Activated CD4-positive, alpha-beta T cell treated with anti-CD3 and anti-CD28 coated beads for 4 hours (primary cell): ENCODE measurements around the gene ST3GAL3.

Experiments used
- DNase-seq, 2 donors: peaks; one replicate each; pipeline ENCODE4 v3.0.0-alpha.2; 2020

Gene ST3GAL3, protein sequence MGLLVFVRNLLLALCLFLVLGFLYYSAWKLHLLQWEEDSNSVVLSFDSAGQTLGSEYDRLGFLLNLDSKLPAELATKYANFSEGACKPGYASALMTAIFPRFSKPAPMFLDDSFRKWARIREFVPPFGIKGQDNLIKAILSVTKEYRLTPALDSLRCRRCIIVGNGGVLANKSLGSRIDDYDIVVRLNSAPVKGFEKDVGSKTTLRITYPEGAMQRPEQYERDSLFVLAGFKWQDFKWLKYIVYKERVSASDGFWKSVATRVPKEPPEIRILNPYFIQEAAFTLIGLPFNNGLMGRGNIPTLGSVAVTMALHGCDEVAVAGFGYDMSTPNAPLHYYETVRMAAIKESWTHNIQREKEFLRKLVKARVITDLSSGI

DNA sequence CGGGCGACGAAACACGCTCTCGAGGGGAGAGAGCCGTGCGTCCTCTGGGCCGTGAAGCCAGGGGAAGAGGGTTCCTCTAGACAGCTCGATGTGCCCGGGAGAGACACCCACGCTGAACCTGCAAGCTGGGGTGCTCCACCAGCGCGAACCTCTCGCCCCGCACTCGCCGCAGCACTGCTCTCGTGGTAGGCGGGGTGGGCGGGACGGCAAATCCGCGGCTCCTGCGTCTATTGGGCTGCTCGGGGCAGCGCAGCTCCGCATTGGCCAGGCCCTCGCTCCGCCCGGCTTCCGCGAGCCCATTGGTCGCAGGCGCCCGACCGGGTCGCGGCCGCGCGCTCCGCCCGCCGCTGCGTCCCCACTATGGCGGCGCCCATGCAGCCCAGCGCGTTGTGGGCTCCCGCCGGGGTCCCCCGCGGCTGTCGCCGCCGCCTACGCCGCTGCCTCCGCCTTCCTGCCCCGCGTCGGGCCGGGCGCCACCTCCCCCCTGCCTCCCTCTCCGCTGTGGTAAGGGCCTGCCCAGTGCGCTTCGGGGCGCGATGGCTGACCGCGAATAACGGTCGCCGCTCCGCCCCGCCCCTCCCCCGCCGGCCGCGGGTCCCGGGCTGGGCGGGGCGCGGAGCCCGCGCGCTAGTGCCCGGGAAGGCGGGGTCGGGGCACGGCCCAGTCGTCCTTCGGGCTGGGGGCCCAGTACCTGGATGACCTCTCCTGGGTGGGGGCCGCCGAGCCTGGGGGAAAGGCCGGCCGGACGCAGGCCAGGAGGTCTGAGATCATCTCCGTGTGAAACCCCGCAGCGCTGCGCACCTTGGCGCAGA, at the start of gene ST3GAL3:
Gene ST3GAL3, plus strand, starts transcription at position 347 of the 812 bp plus-strand sequence. CDS start 28,727 bp downstream, outside the sequence.
- DNase-seq, result peak; percentile 89 to 94

DNA sequence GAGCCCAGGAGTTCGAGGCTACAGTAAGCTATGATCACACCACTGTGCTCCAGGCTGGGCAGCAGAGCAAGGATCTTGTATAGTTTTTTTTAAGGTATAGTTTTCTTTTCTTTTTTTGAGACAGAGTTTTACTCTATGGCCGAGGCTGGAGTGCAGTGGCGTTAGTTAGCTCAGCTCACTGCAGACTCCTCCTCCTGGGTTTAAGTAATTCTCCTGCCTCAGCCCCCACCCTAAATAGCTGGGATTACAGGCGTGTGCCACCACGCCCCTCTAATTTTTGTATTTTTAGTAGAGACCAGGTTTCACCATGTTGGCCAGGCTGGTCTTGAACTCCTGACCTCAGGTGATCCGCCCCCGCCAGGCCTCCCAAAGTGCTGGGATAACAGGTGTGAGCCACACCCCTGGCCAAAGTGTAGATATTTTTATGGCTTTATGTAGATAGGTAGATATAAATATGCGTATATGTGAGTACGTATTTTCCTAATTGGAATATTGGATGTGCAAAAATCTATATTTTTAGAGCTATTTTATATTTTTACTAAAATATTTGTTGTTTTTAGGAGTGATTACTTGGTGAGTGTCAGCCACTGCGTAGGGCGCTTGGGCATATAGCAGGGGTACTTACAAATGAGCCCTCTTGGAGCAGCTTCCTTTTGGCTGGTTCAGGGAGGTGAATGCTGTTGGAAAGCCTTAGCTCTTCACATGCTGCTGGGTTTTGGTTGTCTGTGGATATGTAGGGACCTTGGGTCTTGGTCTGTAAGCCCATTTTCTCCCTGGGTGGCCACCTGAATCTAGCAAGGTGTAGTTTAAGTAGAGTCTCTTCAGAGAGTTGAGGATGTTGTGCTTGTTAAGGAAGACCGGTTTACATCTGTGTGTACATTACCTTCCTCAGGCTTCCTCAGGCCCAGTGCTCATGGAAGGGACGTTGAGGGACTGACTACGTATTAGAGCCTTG, 47.8 kb upstream of the ST3GAL3 start:
- DNase-seq, result no peak

DNA sequence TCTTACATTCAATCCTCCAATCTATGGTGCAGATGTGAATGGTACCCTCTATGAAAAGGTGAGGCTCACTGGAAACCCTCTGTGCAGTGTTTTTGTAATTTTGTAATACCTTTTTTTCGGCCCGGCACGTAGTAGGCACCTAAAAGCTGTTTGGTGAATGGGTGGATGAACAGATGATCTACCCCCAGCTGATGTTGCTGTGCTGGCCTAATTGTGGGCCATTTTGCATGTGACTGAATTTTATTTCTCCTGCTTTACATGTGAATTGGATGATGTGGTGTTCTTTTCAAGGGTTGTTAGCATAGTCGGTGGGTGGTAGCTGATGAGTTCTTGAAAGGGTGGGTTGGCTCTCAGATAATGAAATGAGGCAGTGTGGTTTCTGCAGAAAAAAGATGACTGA, 47.0 kb upstream of the ST3GAL3 start:
- no peak for DNase-seq

DNA sequence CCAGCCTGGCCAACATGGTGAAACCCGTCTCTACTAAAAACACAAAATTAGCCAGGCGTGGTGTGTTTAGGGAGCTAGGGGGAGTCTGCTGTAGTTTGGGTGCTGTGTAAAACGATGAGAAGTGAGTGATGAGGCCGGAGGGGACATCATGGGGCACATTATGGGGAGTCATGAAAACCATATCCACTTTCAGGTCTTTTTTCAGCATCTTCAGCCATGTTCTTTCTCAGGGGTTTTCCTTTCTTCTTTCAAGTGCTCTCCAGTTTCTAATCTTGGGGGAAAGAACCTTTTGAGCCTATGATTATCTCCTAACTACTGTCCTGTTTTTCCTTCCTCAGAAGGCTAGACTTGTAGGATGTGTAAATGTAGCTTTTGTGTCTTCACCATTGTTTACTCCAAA, 43.0 kb upstream of the ST3GAL3 start:
- no peak for DNase-seq

DNA sequence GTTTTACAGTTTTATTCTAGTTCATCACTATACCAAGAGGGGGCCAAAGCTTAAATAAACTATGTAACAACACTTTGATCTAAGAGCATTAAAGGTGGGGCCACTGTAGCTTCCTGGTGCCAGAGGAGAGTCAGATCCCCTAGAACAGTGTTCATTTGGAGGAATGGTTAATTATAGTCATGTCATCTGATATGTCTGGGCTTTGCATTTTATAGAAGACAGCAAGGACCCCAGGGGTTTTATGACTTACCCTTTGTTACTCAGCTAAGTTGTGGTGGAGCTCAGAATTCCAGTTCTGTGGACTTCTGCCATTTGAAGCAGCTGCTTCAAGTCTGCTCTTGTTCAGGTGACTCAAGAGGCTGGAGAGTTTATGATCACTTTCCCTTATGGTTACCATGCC, 40.7 kb upstream of the ST3GAL3 start:
- no peak for DNase-seq

DNA sequence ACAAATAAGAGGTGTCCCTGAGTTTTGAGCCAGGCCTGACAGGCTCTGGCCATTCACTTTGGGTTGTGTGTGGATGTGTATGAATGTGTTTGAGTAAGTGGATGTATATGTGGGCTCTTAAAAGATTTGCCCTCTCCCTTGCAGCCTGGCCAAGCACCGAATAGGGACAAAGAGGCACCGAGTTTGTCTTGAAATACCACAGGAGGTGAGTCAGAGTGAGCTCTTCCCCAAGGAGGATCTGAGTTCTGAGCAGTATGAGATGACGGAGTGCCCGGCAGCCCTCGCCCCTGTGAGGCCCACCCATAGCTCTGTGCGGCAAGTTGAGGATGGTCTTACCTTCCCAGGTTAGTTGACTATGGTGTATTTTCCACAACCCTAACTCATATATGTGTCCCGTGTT, 38.4 kb upstream of the ST3GAL3 start:
- no peak for DNase-seq

DNA sequence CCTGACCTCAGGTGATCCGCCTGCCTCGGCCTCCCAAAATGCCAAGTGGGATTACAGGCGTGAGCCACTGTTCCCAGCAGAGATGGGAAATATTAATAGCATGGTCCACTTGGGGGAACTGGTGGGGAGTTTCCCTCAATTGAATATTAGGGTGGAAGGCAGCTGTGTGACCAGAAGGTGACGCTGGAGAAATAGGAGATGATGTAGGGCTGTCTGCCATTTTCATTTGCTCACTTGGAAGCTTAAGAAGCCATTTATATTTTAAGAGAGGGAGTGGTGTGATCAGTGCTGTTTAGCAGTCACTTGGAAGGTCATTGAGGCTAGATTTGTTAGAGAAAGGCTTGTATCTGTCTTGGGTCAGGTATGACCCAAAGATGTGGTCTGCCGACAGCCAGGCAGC, 37.5 kb upstream of the ST3GAL3 start:
- DNase-seq, result no peak

DNA sequence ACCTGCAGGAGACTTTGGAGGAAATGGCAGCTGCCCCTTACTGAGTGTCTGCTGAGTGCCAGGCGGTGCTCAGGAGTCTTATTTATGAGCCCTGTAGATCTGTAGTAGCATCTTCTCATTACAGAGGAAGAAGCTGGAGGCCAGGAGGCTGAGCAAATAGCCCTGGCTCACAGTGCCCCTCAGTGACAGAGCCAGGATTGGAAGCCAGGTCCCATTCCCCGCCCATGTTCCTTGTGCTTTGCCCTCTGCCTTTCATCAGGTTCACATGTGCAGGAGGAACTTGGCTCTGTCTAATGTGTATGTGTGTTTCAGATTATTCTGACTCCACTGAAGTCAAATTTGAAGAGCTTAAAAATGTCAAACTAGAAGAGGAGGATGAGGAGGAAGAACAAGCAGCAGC, 36.1 kb upstream of the ST3GAL3 start:
- no peak for DNase-seq

DNA sequence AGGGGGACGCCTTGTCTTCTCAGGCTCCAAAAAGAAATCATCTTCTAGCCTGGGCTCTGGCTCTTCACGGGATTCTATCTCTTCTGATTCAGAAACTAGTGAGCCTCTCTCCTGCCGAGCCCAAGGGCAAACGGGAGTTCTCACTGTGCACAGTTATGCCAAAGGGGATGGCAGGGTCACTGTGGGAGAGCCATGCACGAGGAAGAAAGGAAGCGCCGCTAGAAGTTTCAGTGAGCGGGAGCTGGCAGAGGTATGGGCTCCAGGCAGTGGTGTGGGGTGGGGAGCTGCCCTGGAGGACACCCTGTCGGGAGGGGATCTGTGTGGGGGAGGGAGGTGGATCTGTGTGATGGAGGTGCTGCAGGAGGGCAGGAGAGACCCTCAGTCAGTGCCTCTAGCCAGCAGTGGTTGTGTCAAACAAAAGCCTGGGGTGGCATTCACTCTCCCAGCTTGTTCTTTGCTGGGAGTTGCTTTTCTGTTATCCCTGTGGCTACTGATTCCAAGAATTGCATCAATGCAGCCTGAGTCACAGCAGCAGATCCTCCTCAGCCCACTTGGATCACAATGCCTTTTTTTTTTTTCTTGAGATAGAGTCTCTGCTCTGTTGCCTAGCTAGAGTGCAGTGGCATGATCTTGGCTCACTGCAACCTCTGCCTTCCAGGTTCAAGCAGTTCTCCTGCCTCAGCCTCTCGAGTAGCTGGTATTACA, 35.6 kb upstream of the ST3GAL3 start:
- DNase-seq, result no peak

DNA sequence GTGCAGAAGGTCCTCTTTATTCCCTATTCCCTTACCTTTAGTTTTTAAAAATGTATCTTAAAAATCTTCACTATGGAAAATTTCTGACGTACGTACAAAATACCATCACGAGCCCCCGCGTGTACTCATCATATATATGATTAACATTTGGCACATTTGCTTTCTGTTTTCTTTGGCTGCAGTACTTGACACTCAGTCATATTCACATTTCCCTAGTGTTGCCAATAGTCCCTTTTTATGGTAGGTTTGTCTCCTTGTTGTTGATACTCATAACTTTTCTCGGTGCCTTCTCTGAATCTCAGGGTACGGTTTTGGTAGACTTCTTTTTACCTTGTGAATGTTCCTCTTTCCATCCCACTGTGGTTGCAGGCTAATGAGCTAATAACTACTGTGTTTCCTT, 34.1 kb upstream of the ST3GAL3 start:
- DNase-seq, result no peak

DNA sequence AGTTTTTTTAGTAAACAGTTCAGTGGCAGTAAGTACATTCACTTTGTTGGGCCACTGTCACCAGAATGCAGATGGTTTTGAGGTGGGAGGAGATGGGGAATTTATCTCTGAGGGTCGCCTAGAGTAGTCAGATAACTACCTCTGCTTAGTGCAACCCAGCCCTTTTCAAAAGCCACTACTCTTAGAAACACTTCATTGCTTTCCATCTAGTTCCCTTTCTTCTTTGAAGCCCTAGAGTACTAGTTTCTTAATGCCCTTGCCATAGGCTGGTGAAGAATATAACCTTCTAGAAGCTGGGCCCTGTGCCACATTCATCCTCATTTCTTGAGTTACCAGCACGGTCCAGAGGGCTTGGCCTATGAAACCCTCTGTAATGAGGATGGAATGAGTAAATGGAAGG, 28.4 kb upstream of the ST3GAL3 start:
- DNase-seq, result no peak

DNA sequence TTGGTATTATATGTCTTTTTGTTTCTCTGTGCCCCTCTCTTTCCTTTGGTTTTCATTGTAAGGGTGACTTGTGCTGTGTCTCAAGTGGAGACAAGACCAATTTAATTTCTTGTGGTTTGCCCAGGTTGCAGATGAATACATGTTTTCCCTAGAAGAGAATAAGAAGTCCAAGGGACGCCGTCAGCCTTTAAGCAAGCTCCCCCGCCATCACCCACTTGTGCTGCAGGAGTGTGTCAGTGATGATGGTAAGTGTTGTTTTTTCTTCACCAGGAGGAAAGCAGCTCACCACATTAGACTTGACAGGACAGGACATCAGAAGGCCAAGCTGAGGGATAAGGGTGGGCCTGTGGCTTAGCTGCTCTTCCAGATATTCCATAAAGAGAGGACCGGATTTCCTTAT, 23.8 kb upstream of the ST3GAL3 start:
- DNase-seq, result no peak

DNA sequence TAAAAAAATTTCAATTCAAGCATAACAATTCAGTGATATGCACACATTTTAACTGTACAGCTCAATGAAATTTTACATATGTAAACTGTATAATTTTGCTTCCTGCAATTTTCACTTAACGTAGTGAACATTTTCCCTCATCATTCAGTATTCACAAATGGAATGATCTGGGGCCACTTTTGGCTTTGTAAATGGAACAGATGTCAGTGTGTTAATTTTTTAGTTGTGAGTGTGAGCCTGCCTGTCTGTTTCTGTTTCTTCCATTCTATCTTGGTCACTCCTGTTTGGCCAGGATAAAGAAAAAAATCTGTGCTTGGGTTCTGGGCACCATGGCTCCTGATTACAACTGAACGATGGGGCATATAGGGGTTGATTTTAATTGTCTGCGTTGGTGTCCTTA, 20.5 kb upstream of the ST3GAL3 start:
- DNase-seq, result no peak

DNA sequence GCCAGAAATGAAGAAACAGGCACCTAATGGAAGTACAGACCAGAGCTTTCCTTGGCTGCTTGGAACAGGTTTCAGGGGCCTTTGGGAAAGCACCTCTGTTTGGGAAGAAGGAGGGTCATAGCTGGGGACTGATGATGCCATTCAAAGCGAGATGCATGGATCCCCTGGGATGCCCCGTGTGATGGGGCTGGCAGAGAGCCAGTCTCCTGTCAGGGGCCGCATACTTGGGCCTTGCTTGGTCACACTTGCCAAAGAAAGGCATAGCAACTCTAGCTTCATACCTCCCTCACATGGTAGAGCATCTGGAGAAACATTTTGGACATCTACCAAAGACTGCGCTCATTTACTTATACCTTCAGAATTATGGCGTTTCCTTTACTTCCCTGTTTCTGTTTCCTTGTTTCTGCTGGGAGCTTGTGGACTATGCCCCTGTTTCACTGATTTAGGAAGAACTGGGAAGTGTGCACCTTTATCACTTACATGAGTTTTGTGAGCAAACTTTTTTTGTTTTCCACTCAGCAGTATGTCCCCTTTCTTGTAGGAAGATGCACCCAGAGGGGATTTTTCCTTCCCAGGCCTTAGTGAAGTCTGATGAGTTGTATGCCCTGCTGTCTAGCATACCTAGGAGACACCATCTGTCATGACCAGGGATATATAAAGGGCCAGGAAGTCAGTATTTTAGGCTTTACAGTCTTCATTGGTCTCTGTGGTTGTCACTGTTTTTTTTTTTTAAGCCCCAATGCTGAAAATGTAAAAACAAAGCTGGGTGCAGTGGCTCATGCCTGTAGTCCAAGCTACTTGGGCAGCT, 19.8 kb upstream of the ST3GAL3 start:
- DNase-seq, result no peak

DNA sequence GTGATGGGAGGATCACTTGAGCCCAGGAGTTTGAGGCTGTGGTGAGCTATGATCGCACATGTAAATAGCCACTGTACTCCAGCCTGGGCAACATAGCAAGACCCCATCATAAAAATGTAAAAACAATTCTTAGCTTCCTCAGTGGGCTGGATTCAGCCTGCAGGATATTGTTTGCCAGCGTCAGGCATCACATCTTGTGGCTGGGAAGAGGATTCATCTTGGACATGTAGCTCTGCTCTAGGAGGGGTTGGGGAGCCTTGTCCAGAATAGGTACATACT, 19.3 kb upstream of the ST3GAL3 start:
- DNase-seq, result no peak

DNA sequence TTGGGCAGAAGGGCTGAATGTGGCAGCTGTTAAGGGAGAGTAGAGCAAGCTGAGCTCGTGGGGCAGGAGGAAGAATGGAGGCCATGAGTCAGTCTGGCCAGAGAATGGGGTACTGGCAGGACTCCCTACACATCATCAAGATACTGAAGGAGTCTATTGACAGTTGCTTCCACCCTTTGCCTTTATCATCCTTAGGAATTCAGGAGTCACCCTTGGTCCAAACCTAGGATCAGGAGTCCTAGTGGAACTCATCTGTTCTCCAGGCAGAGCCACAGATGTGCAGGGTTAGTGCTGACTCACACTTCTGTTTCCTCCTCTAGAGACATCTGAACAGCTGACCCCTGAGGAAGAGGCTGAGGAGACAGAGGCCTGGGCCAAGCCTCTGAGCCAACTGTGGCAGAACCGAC, 18.7 kb upstream of the ST3GAL3 start:
- no peak for DNase-seq

DNA sequence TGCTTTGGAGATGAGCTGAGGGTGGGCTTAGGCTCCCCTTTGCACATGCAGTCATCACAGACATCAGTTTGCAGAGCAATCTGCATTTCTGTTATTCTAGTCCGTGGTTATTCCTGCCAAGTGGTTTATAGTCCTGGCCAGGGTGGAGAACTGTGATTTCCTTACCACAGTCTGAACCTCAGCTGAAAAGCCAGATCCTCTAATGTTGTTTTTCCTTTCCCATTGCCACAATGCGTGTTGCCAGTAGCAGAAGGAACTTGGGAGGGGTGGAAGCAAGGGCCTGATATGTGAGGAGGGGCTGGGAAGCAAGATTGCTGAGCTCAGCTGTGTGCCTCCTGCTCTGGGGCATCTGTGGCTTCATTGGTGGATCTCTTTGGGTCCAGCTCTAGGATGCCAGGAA, 18.0 kb upstream of the ST3GAL3 start:
- no peak for DNase-seq

DNA sequence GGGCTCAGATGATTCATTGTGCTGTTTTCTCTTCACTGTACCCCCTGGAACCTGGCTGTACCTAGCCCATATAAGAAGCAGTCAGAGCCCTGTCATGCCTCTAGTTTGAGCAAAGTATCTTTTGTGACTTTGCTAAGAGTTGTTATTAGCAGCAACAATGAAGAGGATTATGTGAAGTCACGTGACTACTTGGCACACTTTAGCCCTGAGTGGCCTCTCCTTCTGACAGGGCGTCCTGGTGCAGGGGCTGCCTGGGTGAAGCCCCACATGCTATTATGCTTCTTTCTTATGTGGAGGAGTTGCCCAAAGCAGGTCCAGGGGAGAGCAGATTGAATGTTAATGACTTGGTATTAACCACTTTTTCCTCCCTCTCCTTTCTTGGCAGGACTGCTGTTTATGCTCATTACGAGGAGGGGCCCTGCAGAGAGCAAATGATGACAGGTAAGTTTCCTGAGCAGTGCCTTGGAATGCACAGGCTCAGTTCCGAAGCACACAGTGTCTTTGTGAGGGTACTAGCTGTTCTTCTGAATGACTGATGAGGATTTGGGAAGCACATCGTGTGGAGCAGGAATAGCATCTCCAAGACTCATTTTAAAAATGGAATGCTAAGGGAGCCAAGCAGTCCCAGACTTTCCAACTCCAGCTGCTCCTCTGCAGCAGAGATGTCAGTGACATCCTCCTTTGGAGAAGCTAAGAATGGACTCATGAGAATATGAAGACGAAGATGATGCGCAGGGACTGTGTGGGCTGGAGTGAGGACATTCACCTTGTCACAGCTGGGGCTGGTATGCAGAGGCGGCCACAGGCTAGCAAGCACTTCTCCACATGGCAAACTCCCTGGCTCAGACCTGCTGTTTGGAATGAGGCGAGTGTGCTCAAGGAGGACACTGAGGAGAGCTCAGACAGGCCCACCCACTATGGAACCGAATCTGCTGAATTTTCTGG, 15.2 kb upstream of the ST3GAL3 start:
- no peak for DNase-seq

DNA sequence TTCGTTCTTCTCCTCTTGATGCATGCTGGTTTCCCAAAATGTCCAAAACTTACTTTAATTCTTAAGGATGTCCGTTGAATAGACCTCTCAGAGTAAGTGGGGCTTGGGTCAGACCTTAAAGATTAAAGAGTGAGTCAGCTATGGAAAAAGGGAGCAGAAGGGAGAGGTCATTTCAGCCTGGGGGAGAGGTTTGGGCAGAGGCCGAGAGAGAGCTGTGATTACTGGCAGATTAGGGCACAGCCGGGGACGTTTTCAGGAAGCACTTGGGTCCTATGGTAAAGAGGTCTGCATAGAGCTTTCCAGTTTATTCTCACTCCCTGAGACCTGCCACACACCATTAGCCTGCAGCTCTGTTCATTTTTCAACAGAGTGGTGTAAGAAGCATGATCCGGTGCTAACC, 14.0 kb upstream of the ST3GAL3 start:
- DNase-seq, result no peak

DNA sequence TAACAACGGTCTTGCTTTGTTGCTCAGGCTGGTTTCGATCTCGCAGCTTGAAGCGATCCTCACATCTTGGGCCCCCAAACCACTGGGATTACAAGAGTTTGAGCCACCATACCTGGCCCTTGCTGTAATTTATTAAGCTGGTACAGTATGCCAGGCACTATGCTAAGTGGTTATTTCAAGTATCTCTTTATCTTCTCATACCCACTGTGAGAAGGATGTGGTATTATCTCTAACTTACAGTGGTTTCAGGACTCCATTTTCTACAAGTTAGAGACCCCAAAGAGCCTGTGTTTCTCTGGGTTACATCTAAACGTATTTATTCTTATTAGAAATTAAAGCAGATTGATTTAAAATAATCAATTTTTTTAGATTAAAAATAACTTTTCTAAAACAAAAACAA, 8.1 kb upstream of the ST3GAL3 start:
- DNase-seq, result no peak

DNA sequence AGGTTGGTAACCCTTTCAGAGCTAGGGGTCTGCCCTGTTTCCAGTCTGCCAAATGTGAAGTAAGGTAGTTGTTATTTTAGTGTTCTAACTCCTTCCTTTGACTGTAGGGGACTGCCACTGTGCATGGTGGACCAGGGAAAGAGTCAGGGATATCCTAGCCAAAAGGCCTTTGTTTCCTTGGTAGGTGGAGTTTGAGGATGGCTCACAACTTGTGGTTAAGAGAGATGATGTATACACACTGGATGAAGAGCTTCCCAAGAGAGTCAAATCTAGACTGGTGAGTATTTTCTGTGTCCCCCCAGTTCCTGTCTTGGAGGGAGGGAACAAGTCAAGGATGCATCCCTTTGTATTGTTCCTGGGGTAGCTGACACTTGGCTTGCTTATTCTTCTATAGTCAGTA, 3.5 kb upstream of the ST3GAL3 start:
- no peak for DNase-seq
